GM10847 (cell line): ENCODE measurements around the gene NECTIN2.

ENCODE experiments used
- POLR2A ChIP-seq: IDR thresholded peaks from 2 replicates; pipeline ENCODE4 v1.6.1; 2011; ENCODE audit not compliant: insufficient read length; ENCODE audit errors: extremely low read depth

The NECTIN2 gene

DNA sequence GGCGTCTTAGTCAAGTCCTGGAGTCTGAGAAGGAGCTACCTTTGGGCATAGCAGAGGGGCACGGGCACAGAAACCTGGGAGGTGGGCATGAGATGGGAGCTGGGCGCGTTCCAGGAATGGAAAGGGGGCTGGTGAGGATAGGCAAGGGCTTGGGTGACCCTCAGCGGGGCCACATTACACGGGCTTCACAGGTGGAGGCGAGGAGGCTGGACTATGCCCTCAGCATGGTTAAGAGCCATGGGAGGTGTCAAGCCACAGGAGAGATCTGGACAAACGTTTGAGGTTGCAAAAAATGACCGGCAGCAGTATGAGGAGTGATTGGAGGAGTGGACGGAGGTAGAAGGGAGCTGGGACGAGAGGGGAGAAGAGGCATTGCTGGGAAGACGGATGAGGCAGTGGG is 21.5 kb downstream of the NECTIN2 start:
- no peak for TF ChIP-seq POLR2A

DNA sequence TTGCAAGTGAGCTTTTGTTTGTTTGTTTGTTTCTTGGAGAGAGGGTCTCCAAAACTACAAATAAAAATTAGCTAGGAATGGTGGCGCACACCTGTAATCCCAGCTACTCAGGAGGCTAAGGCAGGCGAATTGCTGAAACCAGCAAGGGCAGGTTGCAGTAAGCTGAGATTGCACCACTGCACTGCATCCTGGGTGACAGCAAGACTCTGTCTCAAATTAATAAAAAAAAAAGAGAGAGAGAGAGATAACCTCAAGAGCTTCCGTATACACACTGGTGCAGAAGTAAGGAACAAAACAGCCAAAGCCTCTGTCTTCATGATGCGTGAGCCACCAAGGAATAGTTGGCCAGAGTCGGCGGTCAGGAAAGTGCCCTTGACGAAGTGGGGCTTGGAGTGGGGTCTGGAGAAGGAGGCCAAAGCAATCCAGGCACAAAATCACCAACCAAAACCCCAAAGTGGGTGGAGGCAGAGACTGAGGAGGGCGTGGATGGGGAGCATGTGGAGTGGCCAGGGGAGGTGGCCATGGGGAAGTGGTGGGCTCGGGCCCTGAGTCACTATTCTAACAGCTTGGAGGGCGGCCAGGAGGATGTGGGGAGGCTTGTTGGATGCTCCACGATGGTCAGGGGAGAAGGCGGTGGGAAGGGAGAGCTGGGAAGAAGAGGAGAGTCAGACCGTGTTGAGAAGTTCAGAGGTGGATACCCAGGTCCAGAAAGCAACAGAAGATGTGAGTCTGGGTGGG is 23.8 kb downstream of the NECTIN2 start:
- TF ChIP-seq POLR2A, result no peak

DNA sequence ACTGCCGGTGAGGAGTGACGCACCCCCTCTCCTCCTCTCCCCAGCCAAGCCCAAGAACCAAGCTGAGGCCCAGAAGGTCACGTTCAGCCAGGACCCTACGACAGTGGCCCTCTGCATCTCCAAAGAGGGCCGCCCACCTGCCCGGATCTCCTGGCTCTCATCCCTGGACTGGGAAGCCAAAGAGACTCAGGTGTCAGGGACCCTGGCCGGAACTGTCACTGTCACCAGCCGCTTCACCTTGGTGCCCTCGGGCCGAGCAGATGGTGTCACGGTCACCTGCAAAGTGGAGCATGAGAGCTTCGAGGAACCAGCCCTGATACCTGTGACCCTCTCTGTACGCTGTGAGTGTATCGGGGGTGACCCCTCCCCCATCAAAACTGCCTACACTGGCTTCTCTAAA is 25.7 kb downstream of the NECTIN2 start:
- no peak for TF ChIP-seq POLR2A

DNA sequence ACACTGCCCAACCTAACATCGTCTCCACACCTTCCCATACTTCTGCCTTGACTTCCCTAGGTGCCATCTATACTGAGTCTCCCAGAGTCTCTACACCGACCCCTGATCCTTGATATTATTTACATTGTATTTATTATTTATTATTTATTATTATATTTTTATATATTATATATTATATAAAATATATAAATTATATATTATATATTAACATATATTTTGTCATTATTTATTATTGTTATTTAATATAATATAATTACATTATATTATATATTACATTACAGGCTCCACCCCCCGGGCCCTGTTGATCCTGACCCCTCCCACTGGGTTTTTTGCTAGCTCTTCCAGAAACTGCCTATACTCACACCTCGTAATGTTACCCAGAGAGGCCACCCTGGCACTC is 26.6 kb downstream of the NECTIN2 start:
- TF ChIP-seq POLR2A, result no peak

DNA sequence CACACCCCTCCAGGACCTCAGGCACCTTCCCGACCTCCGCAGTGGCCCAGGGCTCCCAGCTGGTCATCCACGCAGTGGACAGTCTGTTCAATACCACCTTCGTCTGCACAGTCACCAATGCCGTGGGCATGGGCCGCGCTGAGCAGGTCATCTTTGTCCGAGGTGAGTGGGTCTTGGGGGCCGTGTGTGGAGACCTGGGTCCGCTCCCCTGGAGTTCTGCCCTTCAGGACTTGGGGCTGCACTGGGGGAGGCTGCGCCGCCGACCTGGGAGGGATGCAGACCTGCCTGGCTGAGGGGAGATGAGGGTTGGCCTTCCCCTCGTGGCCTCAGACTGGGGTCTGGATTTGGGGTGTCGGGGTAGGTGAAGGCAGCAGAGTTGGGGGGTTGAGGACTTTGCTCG is 28.2 kb downstream of the NECTIN2 start:
- no peak for TF ChIP-seq POLR2A

DNA sequence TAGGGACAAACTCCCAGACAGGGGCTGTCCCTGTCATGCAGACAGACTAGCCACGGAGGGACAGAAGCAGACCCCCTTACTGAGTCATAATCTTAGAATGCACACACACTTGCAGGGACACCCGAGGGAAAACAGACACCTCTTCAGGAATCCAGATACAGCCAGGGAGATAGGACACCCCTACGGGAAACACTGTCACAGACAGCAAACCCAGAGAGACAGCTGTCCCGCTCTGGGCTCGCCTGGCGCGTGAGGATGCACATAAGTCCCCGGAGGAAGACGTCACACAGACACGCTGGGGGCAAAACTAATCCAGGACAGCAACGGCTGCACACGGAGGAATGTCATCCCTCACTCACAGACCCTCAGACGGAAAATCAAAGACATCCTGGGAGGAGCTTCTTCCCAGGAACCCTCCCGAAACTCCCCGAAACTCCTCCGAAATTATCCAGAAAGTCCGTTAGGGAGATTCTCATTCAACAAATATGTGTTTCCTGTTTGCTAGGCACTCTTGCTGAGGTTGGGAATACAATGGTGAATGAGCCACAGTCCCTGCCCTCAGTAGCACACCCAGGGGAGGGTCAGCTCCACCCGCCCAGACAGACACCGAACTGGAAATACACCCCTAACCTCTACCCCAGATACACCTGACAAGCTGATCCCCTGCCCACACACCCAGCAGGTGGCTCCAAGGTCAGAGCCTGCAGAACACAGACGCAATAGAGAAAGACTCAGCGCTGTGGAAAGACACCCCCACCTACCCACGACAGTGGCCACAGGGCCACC is 29.8 kb downstream of the NECTIN2 start:
- no peak for TF ChIP-seq POLR2A

GRCh38 chr19:44876930-44877535 is 30.9 kb downstream of the NECTIN2 start:
- TF ChIP-seq POLR2A, result no peak

GRCh38 chr19:44878120-44878865 is 32.2 kb downstream of the NECTIN2 start:
- no peak for TF ChIP-seq POLR2A

- TF ChIP-seq POLR2A, result no peak
Observed at GRCh38 chr19:44879309-44880065, 33.4 kb downstream of the NECTIN2 start.

DNA sequence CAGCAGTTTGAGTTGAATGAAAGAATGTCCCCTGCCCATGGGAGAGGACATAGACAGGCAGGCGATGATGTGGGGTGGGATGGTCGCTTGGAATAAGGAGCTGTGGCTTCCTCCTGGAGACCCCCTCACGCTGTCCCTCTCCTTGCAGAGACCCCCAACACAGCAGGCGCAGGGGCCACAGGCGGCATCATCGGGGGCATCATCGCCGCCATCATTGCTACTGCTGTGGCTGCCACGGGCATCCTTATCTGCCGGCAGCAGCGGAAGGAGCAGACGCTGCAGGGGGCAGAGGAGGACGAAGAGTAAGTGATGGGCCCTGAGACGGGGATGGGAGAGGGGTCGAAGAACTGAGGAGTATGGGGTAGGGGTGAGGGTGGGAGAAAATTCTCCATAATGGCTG is 36.0 kb downstream of the NECTIN2 start:
- no peak for TF ChIP-seq POLR2A

GRCh38 chr19:44883922-44884321 is 37.8 kb downstream of the NECTIN2 start:
- no peak for TF ChIP-seq POLR2A

DNA sequence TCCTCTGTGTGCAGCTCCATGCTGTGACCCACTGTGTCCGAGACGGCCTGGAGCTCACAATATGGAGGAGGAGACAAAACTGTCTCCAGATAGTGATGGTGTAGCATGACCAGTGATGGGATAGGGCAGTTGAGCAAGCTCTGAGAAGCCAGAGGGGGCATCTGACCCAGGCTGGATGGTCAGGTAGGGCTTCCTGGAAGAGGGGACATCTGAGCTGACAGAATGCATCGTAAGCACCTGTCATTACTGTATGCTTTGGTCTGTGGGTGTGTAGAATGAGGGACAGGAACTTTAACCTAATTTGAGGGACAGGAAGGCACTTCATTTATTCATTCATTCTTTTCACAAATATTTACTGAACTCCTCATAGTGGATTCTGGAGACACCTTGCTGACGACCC is 38.5 kb downstream of the NECTIN2 start:
- TF ChIP-seq POLR2A, result no peak

DNA sequence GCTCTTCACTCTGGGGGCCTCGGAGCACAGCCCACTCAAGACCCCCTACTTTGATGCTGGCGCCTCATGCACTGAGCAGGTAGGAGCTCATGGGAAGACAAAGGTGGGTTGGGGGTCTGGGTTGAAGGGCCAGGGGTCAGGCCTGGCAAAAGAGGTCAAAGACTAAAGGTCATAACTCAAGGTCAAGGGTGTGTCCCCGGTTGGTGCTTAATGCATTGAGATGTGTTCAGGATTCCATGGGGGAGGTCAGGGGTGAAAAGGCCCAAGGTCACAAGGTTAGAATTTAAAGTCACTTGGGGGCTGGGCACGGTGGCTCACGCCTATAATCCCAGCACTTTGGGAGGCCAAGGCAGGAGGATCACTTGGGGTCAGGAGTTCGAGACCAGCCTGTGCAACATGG is 40.0 kb downstream of the NECTIN2 start:
- no peak for TF ChIP-seq POLR2A

- TF ChIP-seq POLR2A, result no peak
Observed at GRCh38 chr19:44887648-44888047, 41.6 kb downstream of the NECTIN2 start.
